CD8-positive, alpha-beta memory T cell (primary cell): ENCODE measurements around the gene RASGRP3. TPM values are rescaled to one million over a fixed set of nuclear protein-coding genes. Genes with fewer than 3 reads are reported as not detected.
A peak's percentile ranks its signal among the peaks of the same experiment; 100 is the strongest.

Source experiments
- CTCF ChIA-PET: fragments of 350-600 bp; sonication (Branson Sonifier 250); formaldehyde crosslinking; loops from one replicate; lab custom pipeline; 2021; ENCODE audit warnings: antibody characterized with exemption; lab: Charles Lee
- POLR2A ChIA-PET: fragments of 350-600 bp; sonication (Branson Sonifier 250); formaldehyde crosslinking; loops from one replicate; lab custom pipeline; 2021; ENCODE audit warnings: antibody characterized with exemption; lab: Charles Lee
- DNase-seq, 5 donors: peaks; one replicate each; pipeline versions ENCODE4 v3.0.0 to v3.0.0-alpha.2; 2020 to 2022; ENCODE audit warnings: mixed read lengths in 1 of 5
- H3K27ac ChIP-seq: one replicate; pipeline ENCODE4 v1.7.0; 2013; ENCODE audit warnings: low read depth, mild to moderate bottlenecking, low read length, moderate library complexity
- H3K27me3 ChIP-seq: 2 replicates; pipeline ENCODE4 v1.7.0; 2013; ENCODE audit warnings: low read length, mild to moderate bottlenecking; ENCODE audit not compliant: insufficient read depth, poor library complexity, severe bottlenecking
- H3K36me3 ChIP-seq: 2 replicates; pipeline ENCODE4 v1.7.0; 2013; ENCODE audit warnings: mild to moderate bottlenecking, low read length, moderate library complexity; ENCODE audit not compliant: insufficient read depth
- H3K4me1 ChIP-seq: 2 replicates; pipeline ENCODE4 v1.7.0; 2013; ENCODE audit warnings: mild to moderate bottlenecking, low read length, moderate library complexity; ENCODE audit not compliant: insufficient read depth
- H3K4me3 ChIP-seq: 2 replicates; pipeline ENCODE4 v1.7.0; 2013; ENCODE audit warnings: mild to moderate bottlenecking, low read length
- H3K9me3 ChIP-seq: 2 replicates; pipeline ENCODE4 v1.7.0; 2013; ENCODE audit warnings: mild to moderate bottlenecking, low read length
- H3K27ac Mint-ChIP-seq, 8 donors: one replicate each; pipeline ENCODE4 v1.8.0; 2020 to 2021; ENCODE audit warnings: mixed read lengths in 8 of 8, mild to moderate bottlenecking in 6 of 8, inconsistent platforms in 3 of 8, moderate library complexity in 3 of 8
- H3K27me3 Mint-ChIP-seq, 2 donors: one replicate each; pipeline ENCODE4 v1.8.0; 2020 to 2021; ENCODE audit warnings: mixed read lengths in 2 of 2, mild to moderate bottlenecking in 1 of 2, moderate library complexity in 1 of 2
- H3K36me3 Mint-ChIP-seq, 3 donors: one replicate each; pipeline ENCODE4 v1.8.0; 2020 to 2021; ENCODE audit warnings: mixed read lengths in 3 of 3, inconsistent platforms in 1 of 3, mild to moderate bottlenecking in 1 of 3
- H3K4me1 Mint-ChIP-seq, 3 donors: one replicate each; pipeline ENCODE4 v1.8.0; 2020 to 2021; ENCODE audit warnings: mixed read lengths in 3 of 3, inconsistent platforms in 1 of 3, mild to moderate bottlenecking in 1 of 3
- H3K4me3 Mint-ChIP-seq, 7 donors: one replicate each; pipeline ENCODE4 v1.8.0; 2020 to 2021; ENCODE audit warnings: mixed read lengths in 7 of 7, mild to moderate bottlenecking in 6 of 7, moderate library complexity in 4 of 7, inconsistent platforms in 2 of 7
- H3K9me3 Mint-ChIP-seq, 5 donors: one replicate each; pipeline ENCODE4 v1.8.0; 2020 to 2022; ENCODE audit warnings: mixed read lengths in 5 of 5, mild to moderate bottlenecking in 3 of 5, moderate library complexity in 2 of 5, inconsistent platforms in 1 of 5
- polyA plus RNA-seq: library from polyadenylated mRNA; unstranded; fragments of 300-500 nt; fragmentation: Illumina TruSeq; gene quantifications from one replicate; pipeline ENCODE4 v1.2.3, GENCODE V29; 2021
- total RNA-seq, 2 experiments: library from RNA; stranded (reverse); gene quantifications; one replicate each; pipeline ENCODE4 v1.2.3, GENCODE V29; 2021

RASGRP3 gene
- total and polyA plus RNA-seq, 3 experiments from 2014 or later, result 3.1 to 3.6 (median 3.5) TPM

GRCh38 chr2:33482518-33482917 is 6.1 kb downstream of the RASGRP3 start:
- H3K4me3 ChIP-seq, result no peak overlapping the region
- H3K36me3 Mint-ChIP-seq, result peaks cover 2 to 17% (median 10%) of the 10 kb centered on the region in 3 donors

GRCh38 chr2:33484042-33484621 is 7.7 kb downstream of the RASGRP3 start:
- Histone ChIP-seq H3K27ac (no peak overlapping the region), H3K36me3 (no peaks in the 10 kb centered on the region), H3K9me3 (no peaks in the 10 kb centered on the region), H3K4me1 (no peaks in the 10 kb centered on the region), H3K4me3 (no peak overlapping the region), H3K27me3 (no peaks in the 10 kb centered on the region)
- Mint-ChIP-seq H3K9me3 (peaks cover 0 to 4% (median 2%) of the 10 kb centered on the region in 5 donors), H3K27me3 (no peaks in the 10 kb centered on the region), H3K27ac (no peak overlapping the region), H3K4me3 (no peak overlapping the region), H3K4me1 (peaks cover 1 to 11% (median 9%) of the 10 kb centered on the region in 3 donors), H3K36me3 (peaks cover 2 to 17% (median 10%) of the 10 kb centered on the region in 3 donors)
- ChIA-PET CTCF (no interaction called here), POLR2A (no interaction called here)
- DNase-seq, result no peak

More at GRCh38 chr2:33482518-33482917, 6.1 kb downstream of the RASGRP3 start:
- no peak overlapping the region for H3K27ac Mint-ChIP-seq
- no peak for DNase-seq
- peaks cover 5% of the 10 kb centered on the region for H3K4me1 ChIP-seq
- no peak overlapping the region for H3K27ac ChIP-seq
- H3K9me3 ChIP-seq, result no peaks in the 10 kb centered on the region
- H3K27me3 ChIP-seq, result no peaks in the 10 kb centered on the region
- CTCF ChIA-PET, result no interaction called here
- POLR2A ChIA-PET, result no interaction called here
- peaks cover 8 to 10% (median 9%) of the 10 kb centered on the region in 3 donors for H3K4me1 Mint-ChIP-seq
- peaks cover 0 to 4% (median 2%) of the 10 kb centered on the region in 5 donors for H3K9me3 Mint-ChIP-seq
- no peaks in the 10 kb centered on the region for H3K27me3 Mint-ChIP-seq
- peak overlapping the region in 1 of 7 donors; percentile 21 for H3K4me3 Mint-ChIP-seq
- H3K36me3 ChIP-seq, result no peaks in the 10 kb centered on the region

GRCh38 chr2:33485051-33485450 is 8.6 kb downstream of the RASGRP3 start:
- H3K36me3 Mint-ChIP-seq, result peaks cover 2 to 18% (median 10%) of the 10 kb centered on the region in 3 donors
- no peaks in the 10 kb centered on the region for H3K27me3 Mint-ChIP-seq
- Histone ChIP-seq H3K9me3 (no peaks in the 10 kb centered on the region), H3K4me1 (no peaks in the 10 kb centered on the region), H3K36me3 (no peaks in the 10 kb centered on the region), H3K4me3 (no peak overlapping the region), H3K27me3 (no peaks in the 10 kb centered on the region), H3K27ac (no peak overlapping the region)
- no peak overlapping the region for H3K4me3 Mint-ChIP-seq
- peaks cover 0 to 4% (median 2%) of the 10 kb centered on the region in 5 donors for H3K9me3 Mint-ChIP-seq
- CTCF ChIA-PET, result interaction anchor here (1.4 kb wide), 1 partner anchor 9 kb away, joined by 4 read pairs; no protein-coding TSS in a partner anchor
- POLR2A ChIA-PET, result no interaction called here
- no peak overlapping the region for H3K27ac Mint-ChIP-seq
- H3K4me1 Mint-ChIP-seq, result peaks cover 1 to 13% (median 11%) of the 10 kb centered on the region in 3 donors
- DNase-seq, result no peak

GRCh38 chr2:33486544-33486943 is 10.1 kb downstream of the RASGRP3 start:
- no peak for DNase-seq
- Mint-ChIP-seq H3K36me3 (peaks cover 2 to 20% (median 11%) of the 10 kb centered on the region in 3 donors), H3K9me3 (peaks cover 0 to 4% (median 2%) of the 10 kb centered on the region in 5 donors), H3K4me3 (no peak overlapping the region), H3K4me1 (peaks cover 4 to 17% (median 15%) of the 10 kb centered on the region in 3 donors), H3K27me3 (no peaks in the 10 kb centered on the region), H3K27ac (no peak overlapping the region)
- no peaks in the 10 kb centered on the region for H3K9me3 ChIP-seq
- ChIA-PET POLR2A (no interaction called here), CTCF (no interaction called here)
- H3K4me1 ChIP-seq, result no peaks in the 10 kb centered on the region
- no peaks in the 10 kb centered on the region for H3K27me3 ChIP-seq
- no peaks in the 10 kb centered on the region for H3K36me3 ChIP-seq
- H3K4me3 ChIP-seq, result no peak overlapping the region
- H3K27ac ChIP-seq, result no peak overlapping the region

GRCh38 chr2:33488178-33488690 is 11.8 kb downstream of the RASGRP3 start:
- H3K4me3 Mint-ChIP-seq, result no peak overlapping the region
- peaks cover 2 to 16% (median 7%) of the 10 kb centered on the region in 3 donors for H3K36me3 Mint-ChIP-seq
- no peaks in the 10 kb centered on the region for H3K27me3 ChIP-seq
- no peak overlapping the region for H3K27ac Mint-ChIP-seq
- H3K4me1 ChIP-seq, result no peaks in the 10 kb centered on the region
- CTCF ChIA-PET, result no interaction called here
- H3K27ac ChIP-seq, result no peak overlapping the region
- POLR2A ChIA-PET, result no interaction called here
- no peaks in the 10 kb centered on the region for H3K9me3 ChIP-seq
- H3K4me1 Mint-ChIP-seq, result peaks cover 8 to 22% (median 18%) of the 10 kb centered on the region in 3 donors
- no peak for DNase-seq
- no peak overlapping the region for H3K4me3 ChIP-seq
- H3K9me3 Mint-ChIP-seq, result peaks cover 0 to 4% (median 2%) of the 10 kb centered on the region in 5 donors
- no peaks in the 10 kb centered on the region for H3K27me3 Mint-ChIP-seq
- H3K36me3 ChIP-seq, result no peaks in the 10 kb centered on the region

- H3K4me3 Mint-ChIP-seq, result no peak overlapping the region
Observed at GRCh38 chr2:33488715-33489540, 12.5 kb downstream of the RASGRP3 start.

GRCh38 chr2:33489835-33490431 is 13.5 kb downstream of the RASGRP3 start:
- peak overlapping the region in 1 of 8 donors; percentile 20 for H3K27ac Mint-ChIP-seq
- H3K9me3 Mint-ChIP-seq, result peaks cover 0 to 4% (median 2%) of the 10 kb centered on the region in 5 donors
- no peak overlapping the region for H3K4me3 ChIP-seq
- H3K27me3 Mint-ChIP-seq, result no peaks in the 10 kb centered on the region
- ChIA-PET POLR2A (no interaction called here), CTCF (interaction anchor here (1.0 kb wide), 1 partner anchor 14 kb away, joined by 6 read pairs; the partner anchor contains the start of gene RASGRP3)
- H3K4me1 Mint-ChIP-seq, result peaks cover 11 to 33% (median 26%) of the 10 kb centered on the region in 3 donors
- peaks cover 2 to 16% (median 7%) of the 10 kb centered on the region in 3 donors for H3K36me3 Mint-ChIP-seq
- H3K27ac ChIP-seq, result no peak overlapping the region
- no peak overlapping the region for H3K4me3 Mint-ChIP-seq
- H3K36me3 ChIP-seq, result no peaks in the 10 kb centered on the region
- no peaks in the 10 kb centered on the region for H3K4me1 ChIP-seq
- no peaks in the 10 kb centered on the region for H3K27me3 ChIP-seq
- H3K9me3 ChIP-seq, result no peaks in the 10 kb centered on the region
- no peak for DNase-seq

More at GRCh38 chr2:33488715-33489540, 12.5 kb downstream of the RASGRP3 start:
- ChIA-PET POLR2A (no interaction called here), CTCF (no interaction called here)
- H3K27ac Mint-ChIP-seq, result no peak overlapping the region
- DNase-seq, result no peak
- Histone ChIP-seq H3K4me1 (no peaks in the 10 kb centered on the region), H3K27ac (no peak overlapping the region), H3K27me3 (no peaks in the 10 kb centered on the region), H3K9me3 (no peaks in the 10 kb centered on the region), H3K36me3 (no peaks in the 10 kb centered on the region), H3K4me3 (no peak overlapping the region)
- H3K9me3 Mint-ChIP-seq, result peaks cover 0 to 4% (median 2%) of the 10 kb centered on the region in 5 donors
- peaks cover 2 to 16% (median 7%) of the 10 kb centered on the region in 3 donors for H3K36me3 Mint-ChIP-seq
- peaks cover 8 to 23% (median 18%) of the 10 kb centered on the region in 3 donors for H3K4me1 Mint-ChIP-seq
- no peaks in the 10 kb centered on the region for H3K27me3 Mint-ChIP-seq
